Right lobe of liver (tissue), 6 donors: ENCODE measurements around the gene APLP2. TPM values are rescaled to one million over a fixed set of nuclear protein-coding genes. Genes with fewer than 3 reads are reported as not detected.

Source experiments
- ATAC-seq, 4 donors: fragments of 200-7000 bp; cut with Tn5 transposase; one replicate each; pipeline ENCODE4 v1.9.1; 2020; ENCODE audit warnings: mild to moderate bottlenecking in 4 of 4, moderate library complexity in 4 of 4
- DNase-seq, 3 donors: peaks; one replicate each; pipeline ENCODE4 v3.0.0-alpha.2; 2020
- H3K27ac ChIP-seq, 3 donors: fragments of 200-600 bp; one replicate each; pipeline ENCODE4 v1.8.0; 2022
- H3K27me3 ChIP-seq, 2 donors: fragments of 200-600 bp; one replicate each; pipeline ENCODE4 v1.8.0; 2022
- H3K36me3 ChIP-seq, 4 donors: fragments of 200-600 bp; sonication (generic) in 1 of 4; one replicate each; pipeline versions ENCODE4 v1.5.1 to v1.8.0; 2017 to 2022; ENCODE audit warnings: control low read depth in 1 of 4
- H3K4me1 ChIP-seq, 4 donors: fragments of 200-600 bp; sonication (generic) in 1 of 4; one replicate each; pipeline versions ENCODE4 v1.5.1 to v1.8.0; 2017 to 2022; ENCODE audit warnings: control low read depth in 1 of 4
- H3K4me3 ChIP-seq, 3 donors: fragments of 200-600 bp; one replicate each; pipeline ENCODE4 v1.8.0; 2022
- H3K9me3 ChIP-seq, 4 donors: fragments of 200-600 bp; sonication (generic) in 1 of 4; one replicate each; pipeline versions ENCODE4 v1.5.1 to v1.8.0; 2017 to 2022; ENCODE audit warnings: control low read depth in 1 of 4
- POLR2A ChIP-seq: fragments of 450-650 bp; IDR thresholded peaks from one replicate; pipeline ENCODE4 v1.6.1; 2017; ENCODE audit warnings: antibody characterized with exemption, mild to moderate bottlenecking
- WGBS: methylation state at CpG from one replicate; pipeline ENCODE4 v1.1.6; 2018; ENCODE audit warnings: low coverage, low lambda C conversion rate; ENCODE audit not compliant: insufficient coverage; ENCODE audit errors: missing lambda C conversion rate; 5-methylcytosine and 5-hydroxymethylcytosine counted together
- intact Hi-C, 2 donors: fragments of 100-400 bp; cut with DNase I; formaldehyde crosslinking; loops; one replicate each; pipeline versions ENCODE4 v1.11.2 to v1.14.1; 2022
- total RNA-seq, 6 experiments: library from RNA; depleted of rRNA in 2 of 6; stranded (reverse); fragments of >200 nt in 2 of 6; fragmentation: NEBNext Ultra II Directional in 3 of 6; extraction: Animal tissue kit (Norgen Biotek cat#: 25700) in 3 of 6; gene quantifications; one replicate each; pipeline versions ENCODE4 v1.1.0 to v1.2.4, GENCODE V29; 2016 to 2023
- TF ChIP-seq, protein P1 (sequence below), 4 donors: fragments of 200-600 bp in 3 of 4; fragments of 450-650 bp in 1 of 4; IDR thresholded peaks; one replicate each; pipeline versions ENCODE4 v1.5.1 to v1.8.0; 2016 to 2022; ENCODE audit warnings: antibody characterized with exemption in 4 of 4, mild to moderate bottlenecking in 2 of 4
- donor health status: DM: no; HTN: yes; CAD: no.
- donor health status: DM: no; HTN: no; CAD: no.
- donor health status: DM: no; HTN: no; CAD: no.
- donor health status: DM: no; HTN: yes; CAD: no.
- donor health status: DM: no; HTN: yes; CAD: no.

Gene APLP2
- total RNA-seq, 6 experiments from 2014 or later: 184 to 255 (median 252) TPM

DNA sequence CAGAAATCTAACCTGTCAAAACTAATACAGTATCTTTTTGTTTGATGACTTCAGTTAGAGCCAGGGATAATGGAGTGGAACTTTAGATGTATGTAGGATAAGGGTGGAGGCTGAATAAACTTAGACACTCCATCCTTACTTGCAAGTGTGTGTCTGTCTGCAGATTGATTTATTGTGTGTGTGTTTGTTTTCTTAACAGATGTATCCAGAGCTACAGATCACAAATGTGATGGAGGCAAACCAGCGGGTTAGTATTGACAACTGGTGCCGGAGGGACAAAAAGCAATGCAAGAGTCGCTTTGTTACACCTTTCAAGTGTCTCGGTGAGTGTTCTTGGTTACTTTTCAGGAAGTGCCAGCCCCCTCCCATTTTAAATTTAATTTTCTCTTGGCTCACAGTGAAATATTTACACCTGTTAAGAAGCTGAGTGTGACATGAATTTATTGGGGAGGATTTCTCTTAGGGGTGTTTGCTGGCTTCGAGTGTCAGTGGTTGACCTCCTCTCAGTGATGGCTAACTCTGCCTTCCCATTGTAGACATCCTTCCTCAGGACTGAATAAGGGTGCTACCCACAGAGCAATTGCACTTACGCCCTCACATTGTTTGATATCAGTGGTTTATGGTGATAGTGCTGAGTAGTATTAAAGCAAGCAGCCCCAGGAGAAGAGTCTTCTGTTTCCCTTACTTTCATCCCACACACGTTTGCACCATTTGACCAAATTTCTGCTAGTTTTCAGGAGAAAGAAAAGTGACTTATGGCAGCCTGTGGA lies 40.8 kb downstream of the APLP2 start:
- intact Hi-C loops: no loop called here
- DNase-seq (no peak), ATAC-seq (no peak)
- Histone ChIP-seq H3K9me3 (no peaks in the 10 kb centered on the region), H3K36me3 (peaks cover 0 to 31% (median 10%) of the 10 kb centered on the region in 4 donors), H3K27ac (no peak overlapping the region), H3K4me3 (no peak overlapping the region), H3K4me1 (peaks cover 0 to 20% (median 6%) of the 10 kb centered on the region in 4 donors), H3K27me3 (no peaks in the 10 kb centered on the region)
- 94% methylated on average over 7 of the region's 7 CpGs for WGBS
- TF ChIP-seq POLR2A: no peak
- TF ChIP-seq, protein P1, sequence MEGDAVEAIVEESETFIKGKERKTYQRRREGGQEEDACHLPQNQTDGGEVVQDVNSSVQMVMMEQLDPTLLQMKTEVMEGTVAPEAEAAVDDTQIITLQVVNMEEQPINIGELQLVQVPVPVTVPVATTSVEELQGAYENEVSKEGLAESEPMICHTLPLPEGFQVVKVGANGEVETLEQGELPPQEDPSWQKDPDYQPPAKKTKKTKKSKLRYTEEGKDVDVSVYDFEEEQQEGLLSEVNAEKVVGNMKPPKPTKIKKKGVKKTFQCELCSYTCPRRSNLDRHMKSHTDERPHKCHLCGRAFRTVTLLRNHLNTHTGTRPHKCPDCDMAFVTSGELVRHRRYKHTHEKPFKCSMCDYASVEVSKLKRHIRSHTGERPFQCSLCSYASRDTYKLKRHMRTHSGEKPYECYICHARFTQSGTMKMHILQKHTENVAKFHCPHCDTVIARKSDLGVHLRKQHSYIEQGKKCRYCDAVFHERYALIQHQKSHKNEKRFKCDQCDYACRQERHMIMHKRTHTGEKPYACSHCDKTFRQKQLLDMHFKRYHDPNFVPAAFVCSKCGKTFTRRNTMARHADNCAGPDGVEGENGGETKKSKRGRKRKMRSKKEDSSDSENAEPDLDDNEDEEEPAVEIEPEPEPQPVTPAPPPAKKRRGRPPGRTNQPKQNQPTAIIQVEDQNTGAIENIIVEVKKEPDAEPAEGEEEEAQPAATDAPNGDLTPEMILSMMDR (IDR thresholded peaks at IDR 0.05): no peak

DNA sequence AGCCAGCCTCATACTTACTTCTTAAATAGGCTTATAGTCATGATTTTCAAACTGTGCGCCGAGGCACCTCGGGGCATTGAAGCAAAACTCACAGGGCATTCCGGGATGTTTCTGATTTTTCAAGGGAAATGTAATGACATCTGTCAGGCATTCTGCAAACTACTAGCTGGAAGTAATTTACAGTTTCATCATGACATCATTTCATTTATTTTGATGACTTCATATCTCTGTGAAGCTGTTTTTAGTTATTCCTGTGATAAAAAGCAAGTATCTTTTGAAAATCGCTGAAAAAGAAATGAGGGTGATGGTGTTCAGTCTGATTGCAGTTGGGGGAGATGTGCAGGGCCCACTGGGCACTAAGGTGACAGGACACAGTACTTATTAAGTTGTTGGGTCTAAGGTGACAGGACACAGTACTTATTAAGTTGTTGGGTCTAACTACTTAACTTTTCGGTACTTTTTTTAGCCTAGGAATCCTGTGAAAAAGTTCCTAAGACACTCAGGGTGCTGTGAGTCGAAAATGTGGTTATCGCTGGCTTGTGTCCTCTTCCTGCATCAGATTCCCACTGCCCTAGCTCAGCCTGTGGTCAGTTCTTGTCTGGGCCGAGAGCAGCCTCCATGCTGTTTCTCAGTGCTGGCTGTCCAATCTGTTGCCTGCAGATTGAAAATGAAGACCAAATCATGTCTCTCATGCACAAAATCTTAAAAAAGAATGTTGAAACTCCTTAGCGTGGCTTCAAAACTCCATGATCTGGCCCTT lies 42.6 kb downstream of the APLP2 start:
- TF ChIP-seq, protein P1 (IDR thresholded peaks at IDR 0.05): no peak
- no peak for TF ChIP-seq POLR2A
- intact Hi-C loops: no loop called here
- whole genome bisulfite sequencing: 96% methylated on average over 9 of the region's 10 CpGs

DNA sequence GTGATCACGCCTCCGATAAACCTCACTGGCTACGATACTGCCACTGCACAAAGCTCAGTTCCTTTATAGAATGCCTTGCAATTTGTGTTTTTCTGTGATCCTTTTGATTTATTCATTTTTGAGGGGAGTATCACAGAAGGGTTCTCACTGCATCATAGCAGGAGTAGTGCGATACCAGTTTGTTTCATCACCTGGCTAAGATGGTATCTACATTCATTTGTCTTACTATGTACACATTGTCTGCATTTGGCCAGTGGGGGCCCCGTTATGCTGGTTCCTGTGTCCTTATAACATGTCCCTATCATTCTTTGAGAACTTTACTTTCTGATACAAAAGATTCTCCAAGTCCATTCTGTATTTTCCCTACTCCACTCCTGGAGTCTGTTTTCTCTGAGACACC lies 44.6 kb downstream of the APLP2 start:
- Histone ChIP-seq H3K4me3 (peak overlapping the region in 2 of 3 donors; percentile 9 to 31), H3K4me1 (peaks cover 0 to 41% (median 14%) of the 10 kb centered on the region in 4 donors), H3K27ac (peak overlapping the region in 2 of 3 donors; percentile 78 to 82), H3K36me3 (peaks cover 0 to 31% (median 10%) of the 10 kb centered on the region in 4 donors), H3K9me3 (no peaks in the 10 kb centered on the region), H3K27me3 (no peaks in the 10 kb centered on the region)
- TF ChIP-seq, protein P1 (IDR thresholded peaks at IDR 0.05): no peak
- no peak for TF ChIP-seq POLR2A
- 74% methylated on average over 5 of the region's 5 CpGs for WGBS
- DNase-seq (no peak), ATAC-seq (peak; percentile 7 to 52 (median 46))
- intact Hi-C loops: no loop called here

More for the DNA sequence above, 42.6 kb downstream of the APLP2 start:
- Histone ChIP-seq H3K27ac (no peak overlapping the region), H3K4me3 (no peak overlapping the region), H3K4me1 (peaks cover 0 to 27% (median 12%) of the 10 kb centered on the region in 4 donors), H3K36me3 (peaks cover 0 to 31% (median 10%) of the 10 kb centered on the region in 4 donors), H3K27me3 (no peaks in the 10 kb centered on the region), H3K9me3 (no peaks in the 10 kb centered on the region)
- DNase-seq: no peak
- ATAC-seq: no peak

DNA sequence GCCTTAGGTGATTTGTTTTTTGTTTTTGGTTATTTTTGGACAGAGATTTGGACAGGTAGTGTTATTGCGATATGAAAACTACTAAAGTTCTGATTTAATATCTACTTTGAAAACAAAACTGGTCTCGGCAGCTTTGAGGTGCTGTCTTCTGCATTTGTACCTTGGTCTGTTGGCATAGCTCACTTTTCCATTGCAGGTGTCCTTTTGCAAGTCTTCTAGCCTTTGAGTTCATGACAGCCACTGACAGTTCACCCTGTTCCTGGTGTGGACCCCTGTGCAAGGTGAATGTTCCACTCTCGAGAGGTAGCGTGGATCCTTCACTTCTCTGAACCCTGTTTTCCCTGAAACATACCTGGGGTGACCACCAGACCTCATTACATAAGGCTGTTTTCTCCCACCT lies 45.0 kb downstream of the APLP2 start:
- ATAC-seq: peak; percentile 66 to 87 (median 83)
- Histone ChIP-seq H3K27ac (peak overlapping the region in 2 of 3 donors; percentile 78 to 82), H3K27me3 (no peaks in the 10 kb centered on the region), H3K4me3 (peak overlapping the region in 2 of 3 donors; percentile 9 to 31), H3K9me3 (no peaks in the 10 kb centered on the region), H3K36me3 (peaks cover 0 to 31% (median 10%) of the 10 kb centered on the region in 4 donors), H3K4me1 (peaks cover 0 to 46% (median 16%) of the 10 kb centered on the region in 4 donors)
- intact Hi-C loops: no loop called here
- 34% methylated on average over 2 of the region's 4 CpGs for WGBS
- peak in 1 of 3 donors; percentile 83 for DNase-seq
- TF ChIP-seq, protein P1 (IDR thresholded peaks at IDR 0.05): no peak
- TF ChIP-seq POLR2A: no peak
